K562 (cell line): ENCODE results near the gene DRC3. TPM values are rescaled to one million over a fixed set of nuclear protein-coding genes. Genes with fewer than 3 reads are reported as not detected.

Experiments
- polyA plus RNA-seq, 8 experiments: library from polyadenylated mRNA; depleted of rRNA in 4 of 8; stranded (reverse) in 5 of 8; unstranded in 3 of 8; fragments of >200 nt; fragmentation: Nextera tagmentation in 2 of 8; fragmentation: Illumina TruSeq in 1 of 8; extraction: Ambion mirVana in 2 of 8; extraction: Trizol in 1 of 8; gene quantifications; 2 replicates each; pipeline versions ENCODE4 v1.2.1 to v1.2.3, GENCODE V29; 2011 to 2014; ENCODE audit warnings: inconsistent platforms in 1 of 8, missing spikeins in 1 of 8
- total RNA-seq, 7 experiments: library from RNA; depleted of rRNA in 6 of 7; stranded (reverse); fragments of >200 nt in 6 of 7; fragmentation: Illumina TruSeq in 2 of 7; extraction: Trizol in 2 of 7; gene quantifications; 2 replicates each; pipeline versions ENCODE4 v1.2.1 to v1.2.3, GENCODE V29; 2011 to 2021; ENCODE audit warnings: low replicate concordance in 1 of 7
- TF ChIP-seq, protein P1 (sequence below): fragments of 450-650 bp; IDR thresholded peaks from 2 replicates; pipeline ENCODE4 v1.6.1; 2016; ENCODE audit warnings: mild to moderate bottlenecking, moderate library complexity

Gene DRC3
- total and polyA plus RNA-seq, 9 of the 15 experiments (the other 6 are each of a cell fraction or from before 2014, with no cell fraction given): 0.10 to 0.84 (median 0.30) TPM; not detected in 3

- TF ChIP-seq, protein P1, sequence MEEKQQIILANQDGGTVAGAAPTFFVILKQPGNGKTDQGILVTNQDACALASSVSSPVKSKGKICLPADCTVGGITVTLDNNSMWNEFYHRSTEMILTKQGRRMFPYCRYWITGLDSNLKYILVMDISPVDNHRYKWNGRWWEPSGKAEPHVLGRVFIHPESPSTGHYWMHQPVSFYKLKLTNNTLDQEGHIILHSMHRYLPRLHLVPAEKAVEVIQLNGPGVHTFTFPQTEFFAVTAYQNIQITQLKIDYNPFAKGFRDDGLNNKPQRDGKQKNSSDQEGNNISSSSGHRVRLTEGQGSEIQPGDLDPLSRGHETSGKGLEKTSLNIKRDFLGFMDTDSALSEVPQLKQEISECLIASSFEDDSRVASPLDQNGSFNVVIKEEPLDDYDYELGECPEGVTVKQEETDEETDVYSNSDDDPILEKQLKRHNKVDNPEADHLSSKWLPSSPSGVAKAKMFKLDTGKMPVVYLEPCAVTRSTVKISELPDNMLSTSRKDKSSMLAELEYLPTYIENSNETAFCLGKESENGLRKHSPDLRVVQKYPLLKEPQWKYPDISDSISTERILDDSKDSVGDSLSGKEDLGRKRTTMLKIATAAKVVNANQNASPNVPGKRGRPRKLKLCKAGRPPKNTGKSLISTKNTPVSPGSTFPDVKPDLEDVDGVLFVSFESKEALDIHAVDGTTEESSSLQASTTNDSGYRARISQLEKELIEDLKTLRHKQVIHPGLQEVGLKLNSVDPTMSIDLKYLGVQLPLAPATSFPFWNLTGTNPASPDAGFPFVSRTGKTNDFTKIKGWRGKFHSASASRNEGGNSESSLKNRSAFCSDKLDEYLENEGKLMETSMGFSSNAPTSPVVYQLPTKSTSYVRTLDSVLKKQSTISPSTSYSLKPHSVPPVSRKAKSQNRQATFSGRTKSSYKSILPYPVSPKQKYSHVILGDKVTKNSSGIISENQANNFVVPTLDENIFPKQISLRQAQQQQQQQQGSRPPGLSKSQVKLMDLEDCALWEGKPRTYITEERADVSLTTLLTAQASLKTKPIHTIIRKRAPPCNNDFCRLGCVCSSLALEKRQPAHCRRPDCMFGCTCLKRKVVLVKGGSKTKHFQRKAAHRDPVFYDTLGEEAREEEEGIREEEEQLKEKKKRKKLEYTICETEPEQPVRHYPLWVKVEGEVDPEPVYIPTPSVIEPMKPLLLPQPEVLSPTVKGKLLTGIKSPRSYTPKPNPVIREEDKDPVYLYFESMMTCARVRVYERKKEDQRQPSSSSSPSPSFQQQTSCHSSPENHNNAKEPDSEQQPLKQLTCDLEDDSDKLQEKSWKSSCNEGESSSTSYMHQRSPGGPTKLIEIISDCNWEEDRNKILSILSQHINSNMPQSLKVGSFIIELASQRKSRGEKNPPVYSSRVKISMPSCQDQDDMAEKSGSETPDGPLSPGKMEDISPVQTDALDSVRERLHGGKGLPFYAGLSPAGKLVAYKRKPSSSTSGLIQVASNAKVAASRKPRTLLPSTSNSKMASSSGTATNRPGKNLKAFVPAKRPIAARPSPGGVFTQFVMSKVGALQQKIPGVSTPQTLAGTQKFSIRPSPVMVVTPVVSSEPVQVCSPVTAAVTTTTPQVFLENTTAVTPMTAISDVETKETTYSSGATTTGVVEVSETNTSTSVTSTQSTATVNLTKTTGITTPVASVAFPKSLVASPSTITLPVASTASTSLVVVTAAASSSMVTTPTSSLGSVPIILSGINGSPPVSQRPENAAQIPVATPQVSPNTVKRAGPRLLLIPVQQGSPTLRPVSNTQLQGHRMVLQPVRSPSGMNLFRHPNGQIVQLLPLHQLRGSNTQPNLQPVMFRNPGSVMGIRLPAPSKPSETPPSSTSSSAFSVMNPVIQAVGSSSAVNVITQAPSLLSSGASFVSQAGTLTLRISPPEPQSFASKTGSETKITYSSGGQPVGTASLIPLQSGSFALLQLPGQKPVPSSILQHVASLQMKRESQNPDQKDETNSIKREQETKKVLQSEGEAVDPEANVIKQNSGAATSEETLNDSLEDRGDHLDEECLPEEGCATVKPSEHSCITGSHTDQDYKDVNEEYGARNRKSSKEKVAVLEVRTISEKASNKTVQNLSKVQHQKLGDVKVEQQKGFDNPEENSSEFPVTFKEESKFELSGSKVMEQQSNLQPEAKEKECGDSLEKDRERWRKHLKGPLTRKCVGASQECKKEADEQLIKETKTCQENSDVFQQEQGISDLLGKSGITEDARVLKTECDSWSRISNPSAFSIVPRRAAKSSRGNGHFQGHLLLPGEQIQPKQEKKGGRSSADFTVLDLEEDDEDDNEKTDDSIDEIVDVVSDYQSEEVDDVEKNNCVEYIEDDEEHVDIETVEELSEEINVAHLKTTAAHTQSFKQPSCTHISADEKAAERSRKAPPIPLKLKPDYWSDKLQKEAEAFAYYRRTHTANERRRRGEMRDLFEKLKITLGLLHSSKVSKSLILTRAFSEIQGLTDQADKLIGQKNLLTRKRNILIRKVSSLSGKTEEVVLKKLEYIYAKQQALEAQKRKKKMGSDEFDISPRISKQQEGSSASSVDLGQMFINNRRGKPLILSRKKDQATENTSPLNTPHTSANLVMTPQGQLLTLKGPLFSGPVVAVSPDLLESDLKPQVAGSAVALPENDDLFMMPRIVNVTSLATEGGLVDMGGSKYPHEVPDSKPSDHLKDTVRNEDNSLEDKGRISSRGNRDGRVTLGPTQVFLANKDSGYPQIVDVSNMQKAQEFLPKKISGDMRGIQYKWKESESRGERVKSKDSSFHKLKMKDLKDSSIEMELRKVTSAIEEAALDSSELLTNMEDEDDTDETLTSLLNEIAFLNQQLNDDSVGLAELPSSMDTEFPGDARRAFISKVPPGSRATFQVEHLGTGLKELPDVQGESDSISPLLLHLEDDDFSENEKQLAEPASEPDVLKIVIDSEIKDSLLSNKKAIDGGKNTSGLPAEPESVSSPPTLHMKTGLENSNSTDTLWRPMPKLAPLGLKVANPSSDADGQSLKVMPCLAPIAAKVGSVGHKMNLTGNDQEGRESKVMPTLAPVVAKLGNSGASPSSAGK: no peak
Measured at GRCh38 chr17:17983776-17984175, 11.1 kb downstream of the DRC3 start (continued).
